ENCODE data around the gene PCDHGB1.
A peak's percentile ranks its signal among the peaks of the same experiment; 100 is the strongest.
"Not testable (repeated sequence)": the region's sequence is repeated elsewhere in the genome, so short reads cannot be mapped to it uniquely, and the experiment has no call there.

Gene PCDHGB1

GRCh38 chr5:141387557-141388311 lies 37.8 kb downstream of the PCDHGB1 start, which contains the start of gene PCDHGB4:
PCDHGB4 (plus strand) TSS chr5:141387698; CDS start chr5:141387885, 187 bp downstream.
- not testable (repeated sequence) for H3K27ac Mint-ChIP-seq, ATAC-seq, H3K4me1 Mint-ChIP-seq, DNase-seq, H3K4me3 Mint-ChIP-seq
- Mint-ChIP-seq H3K36me3 (ENCODE audit: low read depth) (peaks cover 23% of the 10 kb centered on the region), H3K9me3 (peaks cover 54% of the 10 kb centered on the region), H3K27me3 (peaks cover 71% of the 10 kb centered on the region)

GRCh38 chr5:141388661-141389060 lies 38.8 kb downstream of the PCDHGB1 start:
- Mint-ChIP-seq H3K27ac (no peak overlapping the region), H3K27me3 (peaks cover 71% of the 10 kb centered on the region), H3K9me3 (peaks cover 53% of the 10 kb centered on the region), H3K4me1 (no peaks in the 10 kb centered on the region), H3K4me3 (no peak overlapping the region), H3K36me3 (ENCODE audit: low read depth) (peaks cover 24% of the 10 kb centered on the region)
- ATAC-seq (no peak), DNase-seq (no peak)

GRCh38 chr5:141389153-141390042 lies 39.5 kb downstream of the PCDHGB1 start:
- peaks cover 72% of the 10 kb centered on the region for H3K27me3 Mint-ChIP-seq
- DNase-seq (no peak), ATAC-seq (no peak)
- peaks cover 52% of the 10 kb centered on the region for H3K9me3 Mint-ChIP-seq
- H3K27ac Mint-ChIP-seq, result no peak overlapping the region
- peaks cover 23% of the 10 kb centered on the region for H3K36me3 Mint-ChIP-seq (ENCODE audit: low read depth)
- H3K4me1 Mint-ChIP-seq, result no peaks in the 10 kb centered on the region
- H3K4me3 Mint-ChIP-seq, result no peak overlapping the region

- Mint-ChIP-seq H3K27me3 (peaks cover 69% of the 10 kb centered on the region), H3K27ac (no peak within 1 kb of the TSS)
These were observed 42.7 kb downstream of the PCDHGB1 start, which contains the start of gene PCDHGA8 for GRCh38 chr5:141392429-141393198. PCDHGA8 (plus strand) TSS chr5:141392633; CDS start chr5:141392814, 181 bp downstream.

GRCh38 chr5:141393267-141393666 lies 43.4 kb downstream of the PCDHGB1 start:
- no peak overlapping the region for H3K27ac Mint-ChIP-seq
- H3K36me3 Mint-ChIP-seq (ENCODE audit: low read depth), result peaks cover 20% of the 10 kb centered on the region
- peaks cover 41% of the 10 kb centered on the region for H3K9me3 Mint-ChIP-seq
- ATAC-seq (no peak), DNase-seq (no peak)
- no peak overlapping the region for H3K4me3 Mint-ChIP-seq
- H3K27me3 Mint-ChIP-seq, result peaks cover 69% of the 10 kb centered on the region
- no peaks in the 10 kb centered on the region for H3K4me1 Mint-ChIP-seq

More at GRCh38 chr5:141392429-141393198, 42.7 kb downstream of the PCDHGB1 start, which contains the start of gene PCDHGA8:
- peaks cover 41% of the 10 kb centered on the region for H3K9me3 Mint-ChIP-seq
- H3K4me3 Mint-ChIP-seq, result no peak within 1 kb of the TSS
- ATAC-seq, result no peak
- DNase-seq, result no peak
- peaks cover 22% of the 10 kb centered on the region for H3K36me3 Mint-ChIP-seq (ENCODE audit: low read depth)
- H3K4me1 Mint-ChIP-seq, result no peaks in the 10 kb centered on the region

GRCh38 chr5:141394401-141395187 lies 44.7 kb downstream of the PCDHGB1 start:
- Mint-ChIP-seq H3K9me3 (peaks cover 41% of the 10 kb centered on the region), H3K27me3 (peaks cover 69% of the 10 kb centered on the region), H3K36me3 (ENCODE audit: low read depth) (peaks cover 18% of the 10 kb centered on the region)
- not testable (repeated sequence) for H3K27ac Mint-ChIP-seq, H3K4me3 Mint-ChIP-seq, ATAC-seq, DNase-seq, H3K4me1 Mint-ChIP-seq

GRCh38 chr5:141397756-141398551 lies 48.1 kb downstream of the PCDHGB1 start, which contains the start of gene PCDHGB5:
PCDHGB5 (plus strand) TSS chr5:141397947; CDS start chr5:141398128, 181 bp downstream.
- peaks cover 64% of the 10 kb centered on the region for H3K27me3 Mint-ChIP-seq
- peaks cover 29% of the 10 kb centered on the region for H3K9me3 Mint-ChIP-seq
- peak; percentile 54 for ATAC-seq
- H3K36me3 Mint-ChIP-seq (ENCODE audit: low read depth), result peaks cover 17% of the 10 kb centered on the region
- H3K27ac Mint-ChIP-seq, H3K4me1 Mint-ChIP-seq, DNase-seq: not testable (repeated sequence)
- H3K4me3 Mint-ChIP-seq, result peak within 1 kb of the TSS; percentile 42

- peaks cover 16% of the 10 kb centered on the region for H3K36me3 Mint-ChIP-seq (ENCODE audit: low read depth)
- H3K27ac Mint-ChIP-seq, result no peak overlapping the region
- ATAC-seq, result no peak
- peaks cover 64% of the 10 kb centered on the region for H3K27me3 Mint-ChIP-seq
- H3K9me3 Mint-ChIP-seq, result peaks cover 27% of the 10 kb centered on the region
- H3K4me3 Mint-ChIP-seq, result no peak overlapping the region
- no peaks in the 10 kb centered on the region for H3K4me1 Mint-ChIP-seq
- DNase-seq, result no peak
These were observed 48.7 kb downstream of the PCDHGB1 start for GRCh38 chr5:141398608-141399007.

GRCh38 chr5:141399555-141400258 lies 49.8 kb downstream of the PCDHGB1 start:
- Mint-ChIP-seq H3K36me3 (ENCODE audit: low read depth) (peaks cover 14% of the 10 kb centered on the region), H3K27me3 (peaks cover 67% of the 10 kb centered on the region), H3K4me1 (no peaks in the 10 kb centered on the region), H3K4me3 (no peak overlapping the region), H3K27ac (no peak overlapping the region), H3K9me3 (peaks cover 24% of the 10 kb centered on the region)
- ATAC-seq (no peak), DNase-seq (no peak)

Measured in activated naive CD8-positive, alpha-beta T cell treated with anti-CD3 and anti-CD28 coated beads, Interleukin-2, amount 50 U/mL, for 24 hours (primary cell).